GM13976 (cell line): ENCODE results near the gene MFAP1.
"Not testable (repeated sequence)": the region's sequence is repeated elsewhere in the genome, so short reads cannot be mapped to it uniquely, and the experiment has no call there.

Experiments used
- DNase-seq: peaks from one replicate; pipeline ENCODE4 v3.0.0; 2012; ENCODE audit warnings: low spot score
- in situ Hi-C: fragments of 300-500 bp; cut with MboI; formaldehyde crosslinking; loops from one replicate; pipeline ENCODE4 v1.12.0; 2022; ENCODE audit warnings: low sequenced_read_pairs, mixed read lengths, inconsistent platforms; ENCODE audit not compliant: unreplicated experiment
- TF ChIP-seq, protein P1 (sequence below): IDR thresholded peaks from 2 replicates; pipeline ENCODE4 v1.5.1; 2012; ENCODE audit warnings: borderline replicate concordance, mild to moderate bottlenecking; ENCODE audit not compliant: insufficient read depth; ENCODE audit errors: extremely low read depth, missing control alignments, control extremely low read depth

Gene MFAP1

DNA sequence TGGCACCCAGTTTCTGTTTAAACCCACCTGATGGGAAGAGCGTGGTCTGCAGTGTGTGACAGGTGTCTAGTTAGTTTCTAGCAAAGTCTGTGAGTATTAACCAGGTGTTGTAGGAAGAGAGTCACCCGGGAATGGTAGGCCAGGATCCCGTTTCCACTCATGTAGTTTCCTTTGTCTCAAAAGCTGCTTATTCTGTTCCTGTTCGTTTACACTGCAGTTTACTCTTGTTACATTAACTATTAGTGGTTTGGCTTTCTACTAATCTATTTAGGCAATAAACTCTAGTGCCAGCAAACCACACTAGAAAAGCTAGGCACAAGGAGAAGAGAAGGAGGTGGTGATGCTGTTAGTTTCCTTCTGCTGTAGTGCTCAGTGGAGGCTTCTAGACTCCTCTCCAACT lies 35.1 kb upstream of the MFAP1 start:
- in situ Hi-C loops, result no loop called here
- DNase-seq, result no peak
- TF ChIP-seq, protein P1, sequence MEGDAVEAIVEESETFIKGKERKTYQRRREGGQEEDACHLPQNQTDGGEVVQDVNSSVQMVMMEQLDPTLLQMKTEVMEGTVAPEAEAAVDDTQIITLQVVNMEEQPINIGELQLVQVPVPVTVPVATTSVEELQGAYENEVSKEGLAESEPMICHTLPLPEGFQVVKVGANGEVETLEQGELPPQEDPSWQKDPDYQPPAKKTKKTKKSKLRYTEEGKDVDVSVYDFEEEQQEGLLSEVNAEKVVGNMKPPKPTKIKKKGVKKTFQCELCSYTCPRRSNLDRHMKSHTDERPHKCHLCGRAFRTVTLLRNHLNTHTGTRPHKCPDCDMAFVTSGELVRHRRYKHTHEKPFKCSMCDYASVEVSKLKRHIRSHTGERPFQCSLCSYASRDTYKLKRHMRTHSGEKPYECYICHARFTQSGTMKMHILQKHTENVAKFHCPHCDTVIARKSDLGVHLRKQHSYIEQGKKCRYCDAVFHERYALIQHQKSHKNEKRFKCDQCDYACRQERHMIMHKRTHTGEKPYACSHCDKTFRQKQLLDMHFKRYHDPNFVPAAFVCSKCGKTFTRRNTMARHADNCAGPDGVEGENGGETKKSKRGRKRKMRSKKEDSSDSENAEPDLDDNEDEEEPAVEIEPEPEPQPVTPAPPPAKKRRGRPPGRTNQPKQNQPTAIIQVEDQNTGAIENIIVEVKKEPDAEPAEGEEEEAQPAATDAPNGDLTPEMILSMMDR, result no peak

DNA sequence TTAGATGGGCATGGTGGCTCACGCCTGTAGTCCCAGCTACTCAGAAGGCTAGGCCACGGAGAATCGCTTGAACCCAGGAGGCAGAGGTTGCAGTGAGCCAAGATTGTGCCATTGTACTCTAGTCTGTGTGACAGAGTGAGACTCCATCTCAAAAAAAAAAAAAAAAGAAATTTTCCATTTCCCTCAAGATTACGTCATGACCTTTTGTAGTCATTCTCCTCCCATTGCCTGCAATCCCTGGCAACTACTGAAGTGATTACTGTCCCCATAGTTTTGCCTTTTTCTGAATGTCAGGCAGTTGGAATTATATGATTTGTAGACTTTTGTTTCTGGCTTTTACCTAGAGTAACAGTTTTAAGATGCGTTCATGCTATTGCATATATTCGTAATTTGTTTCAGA lies 30.3 kb upstream of the MFAP1 start:
- DNase-seq, result no peak
- TF ChIP-seq, protein P1, result no peak
- in situ Hi-C loops, result no loop called here

DNA sequence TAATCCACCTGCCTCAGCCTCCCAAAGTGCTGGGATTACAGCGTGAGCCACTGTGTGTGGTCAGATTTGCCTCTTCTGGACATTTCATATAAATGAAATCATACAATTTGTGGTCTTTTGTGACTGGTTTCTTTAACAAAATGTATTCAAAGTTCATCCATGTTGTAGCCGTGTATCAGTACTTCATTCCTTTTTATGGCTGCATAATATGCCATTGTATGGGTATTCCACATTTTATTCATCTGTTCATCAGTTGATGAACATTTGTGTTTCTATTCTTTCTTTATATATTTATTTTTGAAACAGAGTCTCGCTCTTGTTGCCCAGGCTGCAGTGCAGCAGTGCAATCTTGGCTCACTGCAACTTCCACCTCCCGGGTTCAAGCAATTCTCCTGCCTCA lies 28.1 kb upstream of the MFAP1 start:
- in situ Hi-C loops, result no loop called here

DNA sequence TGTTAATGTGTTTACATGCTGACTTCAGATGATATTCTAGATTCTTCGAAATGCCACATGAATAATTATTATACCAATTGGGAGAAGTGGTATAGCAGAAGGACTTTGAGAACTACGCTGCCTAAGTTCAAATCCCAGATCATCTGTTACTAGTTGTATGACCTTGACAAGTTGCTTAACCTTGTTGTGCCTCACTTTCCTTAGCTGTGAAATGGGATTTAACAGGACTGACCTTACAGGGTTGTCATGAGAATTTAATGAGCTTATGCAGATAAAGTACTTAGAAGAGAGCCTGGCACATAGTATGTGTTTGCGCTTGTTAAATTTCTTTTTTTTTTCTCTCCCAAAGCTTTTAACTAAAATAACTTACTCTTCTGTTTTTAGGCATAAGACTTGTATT lies 26.8 kb upstream of the MFAP1 start:
- DNase-seq, result no peak
- in situ Hi-C loops, result no loop called here
- TF ChIP-seq, protein P1, result no peak

More for the DNA sequence above, 28.1 kb upstream of the MFAP1 start:
- no peak for DNase-seq
- TF ChIP-seq, protein P1, result no peak

DNA sequence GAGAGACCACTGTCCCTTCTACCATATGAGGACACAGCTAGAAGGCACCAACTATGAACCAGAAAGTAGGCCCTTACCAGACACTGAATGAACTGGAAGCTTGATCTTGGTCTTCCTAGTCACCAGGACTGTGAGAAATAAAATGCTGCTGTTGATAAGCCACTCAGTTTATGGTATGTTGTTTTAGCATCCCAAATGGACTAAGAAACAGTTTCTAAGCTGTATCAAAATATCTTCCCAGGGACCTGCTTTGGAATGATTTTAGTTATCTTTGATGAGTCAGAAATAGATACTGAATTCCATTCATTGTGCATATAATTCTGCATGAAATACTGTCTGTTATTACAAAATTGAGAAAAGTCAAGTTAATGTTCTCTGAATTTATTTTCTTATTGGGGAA lies 20.9 kb upstream of the MFAP1 start:
- in situ Hi-C loops, result no loop called here
- TF ChIP-seq, protein P1, result no peak
- DNase-seq, result no peak

DNA sequence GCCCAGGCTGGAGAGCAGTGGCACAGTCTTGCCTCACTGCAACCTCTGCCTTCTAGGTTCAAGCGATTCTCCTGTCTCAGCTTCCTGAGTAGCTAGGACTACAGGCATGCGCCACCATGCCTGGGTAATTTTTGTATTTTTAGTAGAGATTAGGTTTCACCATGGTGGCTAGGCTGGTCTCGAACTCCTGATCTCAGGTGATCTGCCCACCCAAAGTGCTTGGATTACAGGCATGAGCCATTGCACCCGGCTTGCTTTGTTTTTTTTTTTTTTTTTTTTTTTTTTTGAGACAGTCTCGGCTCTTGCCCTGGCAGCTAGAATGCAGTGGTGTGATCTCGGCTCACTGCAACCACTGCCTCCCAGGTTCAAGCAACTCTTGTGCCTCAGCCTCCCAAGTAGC lies 8.0 kb upstream of the MFAP1 start:
- DNase-seq, in situ Hi-C loops: not testable (repeated sequence)

DNA sequence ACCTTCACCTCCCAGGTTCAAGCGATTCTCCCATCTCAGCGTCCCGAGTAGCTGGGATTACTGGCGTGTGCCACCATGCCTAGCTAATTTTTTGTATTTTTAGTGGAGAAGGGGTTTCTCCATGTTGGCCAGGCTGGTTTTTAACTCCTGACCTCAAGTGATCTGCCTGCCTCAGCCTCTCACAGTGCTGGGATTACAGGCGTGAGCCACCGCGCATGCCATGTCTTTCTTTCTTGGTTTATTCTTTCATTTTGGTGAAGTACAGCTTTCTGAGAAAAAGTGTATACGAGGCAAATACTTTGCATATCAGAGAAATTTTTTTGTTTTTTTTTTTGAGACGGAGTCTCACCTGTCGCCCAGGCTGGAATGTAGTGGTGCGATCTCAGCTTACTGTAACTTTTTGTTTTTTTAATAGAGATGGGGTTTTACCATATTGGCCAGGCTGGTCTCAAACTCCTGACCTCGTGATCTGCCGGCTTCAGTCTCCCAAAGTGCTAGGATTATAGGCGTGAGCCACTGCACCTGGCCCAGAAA lies 7.1 kb upstream of the MFAP1 start:
- in situ Hi-C loops, DNase-seq: not testable (repeated sequence)

DNA sequence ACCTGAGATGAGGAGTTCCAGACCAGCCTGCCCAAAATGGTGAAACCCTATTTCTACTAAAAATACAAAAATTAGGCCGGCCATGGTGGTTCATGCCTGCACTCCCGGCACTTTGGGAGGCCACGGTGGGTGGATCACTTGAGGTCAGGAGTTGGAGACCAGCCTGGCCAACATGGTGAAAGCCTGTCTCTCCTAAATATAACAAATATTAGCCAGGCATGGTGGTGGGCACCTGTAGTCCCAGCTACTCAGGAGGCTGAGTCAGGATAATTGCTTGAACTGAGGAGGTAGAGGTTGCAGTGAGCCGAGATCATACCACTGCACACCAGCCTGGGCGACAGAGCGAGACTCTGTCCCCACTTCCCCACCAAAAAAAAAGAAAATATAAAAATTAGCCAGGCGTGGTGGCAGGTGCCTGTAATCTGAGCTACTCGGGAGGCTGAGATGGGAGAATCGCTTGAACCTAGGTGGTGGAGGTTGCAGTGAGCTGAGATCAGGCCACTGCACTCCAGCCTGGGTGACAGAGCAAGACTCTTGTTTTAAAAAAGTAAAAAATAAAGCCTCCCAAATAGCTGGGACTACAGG lies 6.3 kb upstream of the MFAP1 start:
- DNase-seq, in situ Hi-C loops: not testable (repeated sequence)

DNA sequence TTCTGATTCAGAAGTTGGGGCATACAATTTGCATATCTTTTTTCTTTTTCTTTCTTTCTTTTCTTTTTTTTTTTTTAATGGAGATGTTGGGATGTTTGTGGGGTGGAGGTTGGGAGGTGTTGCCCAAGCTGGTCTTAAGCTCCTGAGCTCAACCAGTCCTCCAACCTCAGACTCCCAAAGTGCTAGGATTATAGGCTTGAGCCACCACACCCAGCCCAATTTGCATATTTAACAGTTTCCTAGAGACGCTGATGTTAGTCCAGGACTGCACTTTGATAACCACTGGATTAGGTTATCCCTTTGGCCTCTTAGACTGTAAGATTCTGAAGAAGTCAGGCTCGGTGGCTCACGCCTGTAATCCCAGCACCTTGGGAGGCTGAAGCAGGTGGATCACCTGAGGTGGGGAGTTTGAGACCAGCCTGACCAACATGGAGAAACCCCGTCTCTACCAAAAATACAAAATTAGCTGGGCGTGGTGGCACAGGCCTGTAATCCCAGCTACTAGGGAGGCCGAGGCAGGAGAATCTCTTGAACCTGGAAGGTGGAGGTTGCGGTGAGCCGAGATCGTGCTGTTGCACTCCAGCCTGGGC lies 5.6 kb upstream of the MFAP1 start:
- not testable (repeated sequence) for DNase-seq

More for the DNA sequence above, 5.6 kb upstream of the MFAP1 start:
- in situ Hi-C loops, result not testable (repeated sequence)
